Mesenchymal stem cell (in vitro differentiated cells and primary cell): ENCODE data around the gene CD79B. TPM values are rescaled to one million over a fixed set of nuclear protein-coding genes. Genes with fewer than 3 reads are reported as not detected.

Experiments used
- DNase-seq: peaks from one replicate; pipeline ENCODE4 v3.0.0-alpha.2; 2013
- H2AFZ ChIP-seq: one replicate; pipeline ENCODE4 v1.6.1; 2013; ENCODE audit warnings: low read depth, mild to moderate bottlenecking, control low read depth, inconsistent platforms, low read length, moderate library complexity
- H2AK5ac ChIP-seq: 2 replicates; pipeline ENCODE4 v1.6.1; 2013; ENCODE audit warnings: low read length, moderate library complexity, mild to moderate bottlenecking, inconsistent platforms; ENCODE audit not compliant: severe bottlenecking
- H2BK120ac ChIP-seq: one replicate; pipeline ENCODE4 v1.6.1; 2013; ENCODE audit warnings: low read depth, mild to moderate bottlenecking, inconsistent platforms, low read length, moderate library complexity
- H2BK12ac ChIP-seq, 2 experiments: one replicate each; pipeline ENCODE4 v1.6.1; 2013; ENCODE audit warnings: inconsistent platforms in 2 of 2, low read length in 2 of 2, mild to moderate bottlenecking in 2 of 2, moderate library complexity in 2 of 2, control low read depth in 1 of 2
- H2BK15ac ChIP-seq: one replicate; pipeline ENCODE4 v1.6.1; 2013; ENCODE audit warnings: mild to moderate bottlenecking, low read depth, inconsistent platforms; ENCODE audit not compliant: poor library complexity, severe bottlenecking
- H2BK5ac ChIP-seq: 2 replicates; pipeline ENCODE4 v1.6.1; 2013; ENCODE audit warnings: low read depth, mild to moderate bottlenecking, low read length, control low read depth, inconsistent platforms; ENCODE audit not compliant: poor library complexity, severe bottlenecking
- H3K14ac ChIP-seq, 2 experiments: one replicate each; pipeline ENCODE4 v1.6.1; 2013; ENCODE audit warnings: inconsistent platforms in 2 of 2, low read length in 2 of 2, control low read depth in 1 of 2, mild to moderate bottlenecking in 1 of 2, moderate library complexity in 1 of 2
- H3K18ac ChIP-seq, 2 experiments: one replicate each; pipeline ENCODE4 v1.6.1; 2013; ENCODE audit warnings: inconsistent platforms in 2 of 2, low read length in 2 of 2, control low read depth in 1 of 2, low read depth in 1 of 2, mild to moderate bottlenecking in 1 of 2
- H3K23ac ChIP-seq, 2 experiments: one replicate each; pipeline ENCODE4 v1.6.1; 2013; ENCODE audit warnings: inconsistent platforms in 2 of 2, low read length in 2 of 2, mild to moderate bottlenecking in 2 of 2, moderate library complexity in 2 of 2, control low read depth in 1 of 2
- H3K27ac ChIP-seq: 2 replicates; pipeline ENCODE4 v1.5.1; 2013; ENCODE audit warnings: mild to moderate bottlenecking, moderate library complexity, low read length, control low read depth, inconsistent platforms; ENCODE audit not compliant: poor library complexity, severe bottlenecking
- H3K27me3 ChIP-seq, 2 experiments: 2 replicates each; pipeline versions ENCODE4 v1.6.1 to v1.7.0; 2013; ENCODE audit warnings: low read length in 2 of 2, mild to moderate bottlenecking in 2 of 2, moderate library complexity in 2 of 2, control low read depth in 1 of 2, inconsistent platforms in 1 of 2; ENCODE audit not compliant: control insufficient read depth in 1 of 2, insufficient read depth in 1 of 2
- H3K36me3 ChIP-seq, 2 experiments: 2 replicates each; pipeline versions ENCODE4 v1.6.1 to v1.7.0; 2013; ENCODE audit warnings: low read length in 2 of 2, control low read depth in 1 of 2, inconsistent platforms in 1 of 2, low read depth in 1 of 2, mild to moderate bottlenecking in 1 of 2; ENCODE audit not compliant: insufficient read depth in 2 of 2, control insufficient read depth in 1 of 2
- H3K4ac ChIP-seq, 2 experiments: one replicate each; pipeline ENCODE4 v1.6.1; 2013; ENCODE audit warnings: inconsistent platforms in 2 of 2, low read length in 2 of 2, mild to moderate bottlenecking in 2 of 2, moderate library complexity in 2 of 2, control low read depth in 1 of 2, low read depth in 1 of 2
- H3K4me1 ChIP-seq: 2 replicates; pipeline ENCODE4 v1.6.1; 2013; ENCODE audit warnings: low read depth, low read length, control low read depth; ENCODE audit not compliant: control insufficient read depth, insufficient read depth
- H3K4me2 ChIP-seq: 2 replicates; pipeline ENCODE4 v1.6.1; 2013; ENCODE audit warnings: low read length, mild to moderate bottlenecking, inconsistent platforms; ENCODE audit not compliant: poor library complexity, severe bottlenecking
- H3K4me3 ChIP-seq, 2 experiments: 2 replicates each; pipeline versions ENCODE4 v1.5.1 to v1.7.0; 2013; ENCODE audit warnings: low read length in 2 of 2, mild to moderate bottlenecking in 2 of 2, control low read depth in 1 of 2, low read depth in 1 of 2; ENCODE audit not compliant: insufficient read depth in 1 of 2
- H3K79me1 ChIP-seq: replicated peaks from 2 replicates; pipeline ENCODE4 v1.6.1; 2013; ENCODE audit warnings: mild to moderate bottlenecking, control low read depth, low read length, inconsistent platforms; ENCODE audit not compliant: poor library complexity, severe bottlenecking
- H3K9ac ChIP-seq: 2 replicates; pipeline ENCODE4 v1.7.0; 2013; ENCODE audit warnings: mild to moderate bottlenecking, low read length, moderate library complexity
- H3K9me3 ChIP-seq: 2 replicates; pipeline ENCODE4 v1.7.0; 2013; ENCODE audit warnings: mild to moderate bottlenecking, low read length; ENCODE audit not compliant: control insufficient read depth
- H4K8ac ChIP-seq: one replicate; pipeline ENCODE4 v1.6.1; 2013; ENCODE audit warnings: inconsistent platforms, mild to moderate bottlenecking, low read length, moderate library complexity
- H4K91ac ChIP-seq: one replicate; pipeline ENCODE4 v1.6.1; 2013; ENCODE audit warnings: mild to moderate bottlenecking, low read length, inconsistent platforms
- WGBS: methylation state at CpG from one replicate; pipeline ENCODE4 v1.1.7; 2013; ENCODE audit warnings: mixed read lengths; 5-methylcytosine and 5-hydroxymethylcytosine counted together
- polyA plus RNA-seq, 2 experiments: library from polyadenylated mRNA; stranded (reverse); fragments of 200-250 nt; gene quantifications; one replicate each; pipeline ENCODE4 v1.2.3, GENCODE V29; 2013

The CD79B gene
- not detected for polyA plus RNA-seq (2013, experiment 1 of 2)
- polyA plus RNA-seq (2013, experiment 2 of 2): 0.07 TPM

DNA sequence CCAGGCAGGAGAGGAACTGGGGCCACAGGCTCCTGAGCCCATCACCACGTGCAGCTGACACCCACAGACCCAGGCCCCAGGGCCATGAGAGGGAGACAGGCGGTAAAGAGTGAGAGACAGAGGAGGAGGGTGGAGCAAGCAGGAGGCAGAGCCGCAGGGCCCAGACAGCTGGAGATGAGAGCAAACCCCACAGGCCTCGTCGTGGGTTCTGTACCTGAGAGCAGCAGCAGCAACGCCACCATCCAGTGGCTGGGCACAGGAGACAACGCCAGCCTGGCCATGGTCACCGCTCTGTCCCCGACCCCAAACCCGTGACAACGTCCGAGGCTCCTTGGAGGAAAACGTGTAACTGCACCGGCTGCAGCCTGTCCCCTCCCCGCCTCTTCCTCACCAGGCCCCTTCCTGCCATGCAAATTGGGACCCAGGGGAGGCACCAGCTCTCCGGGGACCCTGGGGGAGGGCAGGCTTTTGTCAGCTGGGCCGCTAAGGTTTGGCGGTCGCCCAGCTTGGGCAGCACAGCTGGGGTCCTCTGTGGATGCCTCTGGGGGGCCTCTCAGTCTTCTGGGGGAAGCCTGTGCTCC lies at the start of gene CD79B:
Gene CD79B (minus strand): TSS at position 351 of the 581 bp plus-strand sequence. CDS start 70 bp downstream, at position 281.
- Histone ChIP-seq H2BK5ac (no peak within 1 kb of the TSS), H3K4me1 (no peaks in the 10 kb centered on the region), H3K9me3 (no peaks in the 10 kb centered on the region), H3K27ac (no peak within 1 kb of the TSS), H3K18ac (no peak within 1 kb of the TSS), H3K23ac (no peak within 1 kb of the TSS), H3K36me3 (no peaks in the 10 kb centered on the region), H2BK15ac (no peak within 1 kb of the TSS), H3K9ac (no peak within 1 kb of the TSS), H4K91ac (no peak within 1 kb of the TSS), H2AFZ (no peak within 1 kb of the TSS), H3K27me3 (peaks cover 14 to 55% of the 10 kb centered on the region in 2 experiments), H2BK12ac (no peak within 1 kb of the TSS), H3K14ac (peak within 1 kb of the TSS in 1 of 2 experiments; percentile 26), H3K4me3 (no peak within 1 kb of the TSS), H2AK5ac (no peak within 1 kb of the TSS), H4K8ac (no peak within 1 kb of the TSS), H2BK120ac (no peak within 1 kb of the TSS), H3K4me2 (no peak within 1 kb of the TSS), H3K79me1 (no peaks in the 10 kb centered on the region), H3K4ac (no peak within 1 kb of the TSS)
- WGBS: 79% methylated on average over 19 of the region's 19 CpGs
- no peak for DNase-seq

DNA sequence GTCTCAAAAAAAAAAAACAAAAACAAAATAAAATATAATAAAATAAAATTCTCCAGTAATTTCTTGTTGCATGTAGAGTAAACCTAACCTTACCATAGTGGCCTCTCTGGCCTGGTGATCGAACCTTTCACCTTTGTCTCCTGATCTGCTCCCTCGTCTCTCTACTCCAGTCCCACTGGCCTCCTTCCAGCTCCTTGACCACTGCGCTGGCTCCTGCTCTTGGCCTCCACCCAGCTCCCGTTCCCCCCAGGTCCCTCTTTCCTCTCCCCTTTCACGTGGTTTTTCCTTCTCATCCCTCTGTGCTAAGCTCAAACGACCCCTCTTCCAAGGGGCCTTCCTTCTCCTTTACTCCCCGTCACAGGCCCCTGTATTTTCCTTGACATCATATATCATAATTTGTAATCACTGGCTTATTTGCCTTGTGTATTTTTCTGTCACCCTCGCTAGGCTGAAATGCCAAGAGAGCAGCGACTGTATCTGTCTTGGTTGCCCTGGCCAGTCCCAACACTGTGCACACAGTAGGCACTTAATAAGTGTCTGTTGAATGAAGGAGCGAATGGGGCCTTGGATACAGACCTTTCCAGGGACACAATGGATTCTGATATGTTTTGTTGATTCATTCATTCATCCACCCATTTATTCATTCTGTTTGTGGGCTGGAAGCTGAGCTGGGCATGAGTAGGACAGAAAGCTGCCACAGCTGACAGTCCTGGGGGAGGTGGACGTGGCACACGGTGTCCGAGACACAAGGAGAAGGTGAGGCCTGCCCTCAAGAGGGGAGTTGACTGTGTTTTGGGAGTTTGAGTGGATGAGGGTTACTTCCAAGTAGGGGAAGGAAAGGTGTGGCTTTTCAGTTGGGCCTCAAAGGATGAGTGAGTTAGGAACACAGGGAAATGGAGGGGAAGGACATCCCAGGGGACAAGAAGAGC lies 46.4 kb upstream of the CD79B start:
- Histone ChIP-seq H3K4ac (no peak overlapping the region), H2BK12ac (no peak overlapping the region)

DNA sequence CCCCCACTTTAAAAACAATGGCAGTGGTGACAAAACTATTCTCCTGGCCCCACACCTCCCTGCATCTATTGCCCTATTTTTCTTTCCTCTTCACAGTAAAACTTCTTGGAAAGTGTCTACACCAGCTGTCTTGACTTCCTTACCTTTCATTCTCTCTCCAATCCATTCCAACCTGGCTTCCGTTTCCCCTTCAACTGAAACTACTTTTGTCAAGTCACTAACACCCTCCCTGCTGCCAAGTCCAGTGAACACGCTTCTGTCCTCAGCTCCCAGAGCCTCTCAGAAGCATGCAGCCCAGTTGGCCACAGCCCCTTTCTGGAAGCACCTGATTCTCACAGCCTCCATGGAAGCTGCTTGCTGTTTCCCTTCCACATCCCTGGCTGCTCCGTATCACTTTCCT lies 44.6 kb upstream of the CD79B start:
- H3K9ac ChIP-seq: no peak overlapping the region
- no peak overlapping the region for H4K91ac ChIP-seq
- H3K27me3 ChIP-seq: peaks cover 7 to 11% of the 10 kb centered on the region in 2 experiments
- peaks cover under 1% of the 10 kb centered on the region for H3K9me3 ChIP-seq
- peaks cover 17% of the 10 kb centered on the region for H3K4me1 ChIP-seq
- no peak overlapping the region for H3K4me3 ChIP-seq
- H3K36me3 ChIP-seq: no peaks in the 10 kb centered on the region
- H2BK12ac ChIP-seq: no peak overlapping the region
- H2AFZ ChIP-seq: no peak overlapping the region
- no peak overlapping the region for H4K8ac ChIP-seq
- no peak overlapping the region for H2BK120ac ChIP-seq
- no peak for DNase-seq
- H3K4me2 ChIP-seq: no peak overlapping the region
- no peak overlapping the region for H2BK15ac ChIP-seq
- no peak overlapping the region for H3K23ac ChIP-seq
- no peak overlapping the region for H3K4ac ChIP-seq
- no peak overlapping the region for H3K18ac ChIP-seq
- H3K14ac ChIP-seq: no peak overlapping the region
- no peak overlapping the region for H3K27ac ChIP-seq
- H3K79me1 ChIP-seq: no peaks in the 10 kb centered on the region
- no peak overlapping the region for H2BK5ac ChIP-seq
- WGBS: 84% methylated on average over 3 of the region's 3 CpGs
- no peak overlapping the region for H2AK5ac ChIP-seq

More for the DNA sequence above, 46.4 kb upstream of the CD79B start:
- no peak overlapping the region for H3K14ac ChIP-seq
- H2BK15ac ChIP-seq: no peak overlapping the region
- peaks cover 5% of the 10 kb centered on the region for H3K9me3 ChIP-seq
- H2BK5ac ChIP-seq: no peak overlapping the region
- no peak overlapping the region for H3K27ac ChIP-seq
- H3K9ac ChIP-seq: no peak overlapping the region
- 87% methylated on average over 12 of the region's 13 CpGs for WGBS
- no peak overlapping the region for H2BK120ac ChIP-seq
- H3K18ac ChIP-seq: no peak overlapping the region
- H2AK5ac ChIP-seq: no peak overlapping the region
- H2AFZ ChIP-seq: no peak overlapping the region
- no peaks in the 10 kb centered on the region for H3K79me1 ChIP-seq
- H4K91ac ChIP-seq: no peak overlapping the region
- H3K4me2 ChIP-seq: no peak overlapping the region
- no peaks in the 10 kb centered on the region for H3K36me3 ChIP-seq
- H3K23ac ChIP-seq: no peak overlapping the region
- no peak for DNase-seq
- no peak overlapping the region for H4K8ac ChIP-seq
- no peak overlapping the region for H3K4me3 ChIP-seq
- H3K27me3 ChIP-seq: peaks cover 7 to 11% of the 10 kb centered on the region in 2 experiments
- H3K4me1 ChIP-seq: peaks cover 16% of the 10 kb centered on the region

DNA sequence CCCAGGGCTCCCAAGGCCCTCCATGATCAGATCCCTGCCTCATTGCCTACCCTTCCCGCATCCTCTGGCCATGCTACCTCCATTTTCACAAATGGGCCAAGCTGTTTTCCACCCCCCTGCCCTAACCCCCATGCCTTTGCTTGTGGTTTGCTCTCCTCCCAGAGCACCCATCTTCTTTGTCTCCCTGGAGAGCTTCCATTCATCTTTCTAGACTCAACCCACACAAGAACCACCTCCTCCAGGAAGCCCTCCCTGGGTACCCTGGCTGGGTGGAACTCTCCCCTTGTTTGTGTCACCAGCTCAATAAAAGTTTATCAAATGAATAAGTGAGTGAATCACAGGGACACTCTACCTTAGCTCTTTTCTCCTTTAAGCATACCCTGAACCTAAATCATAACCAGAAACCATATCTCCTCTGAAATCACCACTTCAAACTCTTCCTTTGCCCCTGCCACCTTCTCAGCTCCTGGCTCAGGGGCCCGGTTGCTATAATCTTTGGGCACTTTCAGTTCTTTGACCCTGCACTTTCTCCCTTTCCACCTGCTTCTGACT lies 43.5 kb upstream of the CD79B start:
- H3K9ac ChIP-seq: no peak overlapping the region
- no peak overlapping the region for H3K18ac ChIP-seq
- peaks cover 7 to 11% of the 10 kb centered on the region in 2 experiments for H3K27me3 ChIP-seq
- no peak overlapping the region for H2AK5ac ChIP-seq
- no peak overlapping the region for H2BK120ac ChIP-seq
- no peaks in the 10 kb centered on the region for H3K79me1 ChIP-seq
- H3K4me3 ChIP-seq: no peak overlapping the region
- H2AFZ ChIP-seq: no peak overlapping the region
- no peaks in the 10 kb centered on the region for H3K9me3 ChIP-seq
- no peak overlapping the region for H3K23ac ChIP-seq
- no peak for DNase-seq
- H3K4me2 ChIP-seq: no peak overlapping the region
- no peak overlapping the region for H2BK15ac ChIP-seq
- H3K36me3 ChIP-seq: no peaks in the 10 kb centered on the region
- H3K14ac ChIP-seq: no peak overlapping the region
- H2BK5ac ChIP-seq: no peak overlapping the region
- WGBS: 92% methylated on average over 2 of the region's 2 CpGs
- H4K91ac ChIP-seq: no peak overlapping the region
- H3K4ac ChIP-seq: no peak overlapping the region
- no peak overlapping the region for H4K8ac ChIP-seq
- H3K27ac ChIP-seq: no peak overlapping the region
- H2BK12ac ChIP-seq: no peak overlapping the region
- peaks cover 17% of the 10 kb centered on the region for H3K4me1 ChIP-seq
